Fibroblast of mammary gland (primary cell): Measurements from ENCODE around the gene ARSJ.

Source experiments
- DNase-seq: peaks from one replicate; pipeline ENCODE4 v3.0.0-alpha.2; 2010; ENCODE audit warnings: low read depth
- H3K4me3 ChIP-seq: 2 replicates; pipeline ENCODE4 v1.5.1; 2011; ENCODE audit warnings: low read depth, mild to moderate bottlenecking, low read length, moderate library complexity; ENCODE audit not compliant: control insufficient read depth
- CTCF ChIP-seq: conservative IDR thresholded peaks from 2 replicates; pipeline ENCODE4 v1.5.1; 2011; ENCODE audit warnings: low read depth, low read length, inconsistent platforms; ENCODE audit not compliant: control insufficient read depth, insufficient read depth

Gene ARSJ

GRCh38 chr4:113979148-113979904 is at the start of gene ARSJ:
ARSJ (minus strand) TSS chr4:113979647; CDS start chr4:113978834, 813 bp downstream.
- TF ChIP-seq CTCF: peak; percentile 11
- DNase-seq: peak; percentile 88
- H3K4me3 ChIP-seq: peak within 1 kb of the TSS; percentile 94

- no peak overlapping the region for H3K4me3 ChIP-seq
- DNase-seq: peak; percentile 47
- no peak for TF ChIP-seq CTCF
These were observed 48.6 kb upstream of the ARSJ start for GRCh38 chr4:114028071-114028470.

GRCh38 chr4:114027596-114027995 is 48.1 kb upstream of the ARSJ start:
- no peak for DNase-seq
- no peak for TF ChIP-seq CTCF
- H3K4me3 ChIP-seq: no peak overlapping the region

GRCh38 chr4:114026447-114026846 is 47.0 kb upstream of the ARSJ start:
- DNase-seq: no peak
- TF ChIP-seq CTCF: no peak
- no peak overlapping the region for H3K4me3 ChIP-seq

- H3K4me3 ChIP-seq: no peak overlapping the region
- no peak for TF ChIP-seq CTCF
- DNase-seq: no peak
These were observed 45.8 kb upstream of the ARSJ start for GRCh38 chr4:114025176-114025777.

GRCh38 chr4:114021451-114021850 is 42.0 kb upstream of the ARSJ start:
- no peak overlapping the region for H3K4me3 ChIP-seq
- DNase-seq: no peak
- TF ChIP-seq CTCF: no peak
